Mesendoderm (in vitro differentiated cells): Measurements from ENCODE around the gene ACCSL.
A peak's percentile ranks its signal among the peaks of the same experiment; 100 is the strongest.

Experiments used
- DNase-seq: peaks from one replicate; pipeline ENCODE4 v3.0.0; 2013
- H2AK5ac ChIP-seq: 2 replicates; pipeline ENCODE4 v1.6.1; 2013; ENCODE audit warnings: low read length, inconsistent platforms
- H2BK120ac ChIP-seq: 2 replicates; pipeline ENCODE4 v1.6.1; 2013; ENCODE audit warnings: low read depth, mild to moderate bottlenecking, low read length, moderate library complexity, mixed read lengths
- H2BK15ac ChIP-seq: replicated peaks from 2 replicates; pipeline ENCODE4 v1.6.1; 2013; ENCODE audit warnings: low read depth, mild to moderate bottlenecking, moderate library complexity
- H2BK5ac ChIP-seq: 2 replicates; pipeline ENCODE4 v1.6.1; 2013; ENCODE audit warnings: low read length, inconsistent platforms
- H3K18ac ChIP-seq: 2 replicates; pipeline ENCODE4 v1.6.1; 2013; ENCODE audit warnings: mild to moderate bottlenecking, low read length, mixed read lengths
- H3K23ac ChIP-seq: one replicate; pipeline ENCODE4 v1.6.1; 2013; ENCODE audit warnings: low read length
- H3K27ac ChIP-seq: 2 replicates; pipeline ENCODE4 v1.5.1; 2013; ENCODE audit warnings: low read depth, mild to moderate bottlenecking, inconsistent platforms, low read length, moderate library complexity
- H3K27me3 ChIP-seq: 2 replicates; pipeline ENCODE4 v1.6.1; 2013; ENCODE audit warnings: low read length, control low read depth, mild to moderate bottlenecking, inconsistent platforms; ENCODE audit not compliant: insufficient read depth, poor library complexity
- H3K36me3 ChIP-seq: 2 replicates; pipeline ENCODE4 v1.6.1; 2013; ENCODE audit warnings: low read length, inconsistent platforms; ENCODE audit not compliant: control insufficient read depth, insufficient read depth
- H3K4ac ChIP-seq: one replicate; pipeline ENCODE4 v1.6.1; 2013; ENCODE audit warnings: low read depth, mild to moderate bottlenecking, low read length, moderate library complexity
- H3K4me1 ChIP-seq: 2 replicates; pipeline ENCODE4 v1.6.1; 2013; ENCODE audit warnings: low read depth, low read length, inconsistent platforms; ENCODE audit not compliant: control insufficient read depth
- H3K4me2 ChIP-seq: 2 replicates; pipeline ENCODE4 v1.6.1; 2013; ENCODE audit warnings: low read length
- H3K4me3 ChIP-seq: 2 replicates; pipeline ENCODE4 v1.5.1; 2013; ENCODE audit warnings: mild to moderate bottlenecking, low read length
- H3K56ac ChIP-seq: one replicate; pipeline ENCODE4 v1.6.1; 2013; ENCODE audit warnings: low read length
- H3K79me1 ChIP-seq: 2 replicates; pipeline ENCODE4 v1.6.1; 2013; ENCODE audit warnings: low read length, inconsistent platforms
- H3K79me2 ChIP-seq: 2 replicates; pipeline ENCODE4 v1.6.1; 2013; ENCODE audit warnings: mild to moderate bottlenecking, low read length; ENCODE audit not compliant: control insufficient read depth, insufficient read depth
- H3K9ac ChIP-seq: 2 replicates; pipeline ENCODE4 v1.6.1; 2013; ENCODE audit warnings: low read length, inconsistent platforms
- H4K5ac ChIP-seq: one replicate; pipeline ENCODE4 v1.6.1; 2013; ENCODE audit warnings: low read length
- H4K8ac ChIP-seq: one replicate; pipeline ENCODE4 v1.6.1; 2013; ENCODE audit warnings: low read depth, mild to moderate bottlenecking, control low read depth, low read length, moderate library complexity
- WGBS: extraction: QIAGEN DNeasy Blood & Tissue Kit; methylation state at CpG from one replicate; pipeline ENCODE4 v1.1.7; 2013; ENCODE audit warnings: low lambda C conversion rate, missing lambda C conversion rate; ENCODE audit not compliant: insufficient coverage; ENCODE audit errors: extremely low coverage; 5-methylcytosine and 5-hydroxymethylcytosine counted together

ACCSL gene

GRCh38 chr11:44047298-44047697 lies 483 bp upstream of the ACCSL start:
- Histone ChIP-seq H3K27me3 (no peaks in the 10 kb centered on the region), H3K36me3 (no peaks in the 10 kb centered on the region), H2BK120ac (no peak overlapping the region), H3K79me2 (no peaks in the 10 kb centered on the region), H2BK15ac (no peak overlapping the region), H3K18ac (no peak overlapping the region), H2AK5ac (no peak overlapping the region), H3K4ac (no peak overlapping the region), H3K9ac (no peak overlapping the region), H3K56ac (no peak overlapping the region), H3K23ac (no peak overlapping the region), H4K5ac (no peak overlapping the region), H3K79me1 (no peaks in the 10 kb centered on the region), H4K8ac (no peak overlapping the region), H3K27ac (no peak overlapping the region), H3K4me3 (no peak overlapping the region), H3K4me2 (no peak overlapping the region), H3K4me1 (no peaks in the 10 kb centered on the region), H2BK5ac (no peak overlapping the region)
- WGBS = no CpG with 5 or more reads among the region's 2 CpGs
- DNase-seq = no peak

- no CpG with 5 or more reads among the region's 3 CpGs for WGBS
- Histone ChIP-seq H3K23ac (no peak overlapping the region), H3K79me1 (no peaks in the 10 kb centered on the region), H3K27me3 (no peaks in the 10 kb centered on the region), H3K56ac (no peak overlapping the region), H3K4me3 (no peak overlapping the region), H2BK5ac (no peak overlapping the region), H3K79me2 (no peaks in the 10 kb centered on the region), H3K4ac (no peak overlapping the region), H3K36me3 (no peaks in the 10 kb centered on the region), H3K4me1 (no peaks in the 10 kb centered on the region), H4K5ac (no peak overlapping the region), H2BK15ac (no peak overlapping the region), H4K8ac (no peak overlapping the region), H3K18ac (no peak overlapping the region), H2BK120ac (no peak overlapping the region), H3K4me2 (no peak overlapping the region), H2AK5ac (no peak overlapping the region), H3K9ac (no peak overlapping the region), H3K27ac (no peak overlapping the region)
- DNase-seq = no peak
These were observed 2.1 kb downstream of the ACCSL start for GRCh38 chr11:44049832-44050231.

DNA sequence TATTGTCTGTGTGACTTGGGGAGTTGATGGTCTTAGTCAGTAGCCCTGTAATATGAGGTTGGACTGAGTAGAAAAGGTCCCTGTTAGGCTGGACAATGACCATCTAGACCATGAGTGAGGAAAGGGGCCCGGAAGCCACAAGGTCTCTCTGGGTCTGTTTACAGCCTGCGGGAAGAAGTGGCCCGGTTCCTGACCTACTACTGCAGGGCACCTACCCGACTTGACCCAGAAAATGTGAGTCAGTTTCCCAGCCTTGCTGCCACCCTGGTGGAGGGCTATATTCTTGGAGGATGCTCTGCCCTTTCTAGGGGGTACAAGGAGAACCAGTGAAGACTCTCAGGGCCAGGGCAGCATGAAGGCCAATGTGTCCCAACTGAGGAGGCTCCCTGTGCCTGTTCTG lies 3.4 kb downstream of the ACCSL start:
- no peaks in the 10 kb centered on the region for H3K79me2 ChIP-seq
- H3K9ac ChIP-seq = no peak overlapping the region
- H2AK5ac ChIP-seq = no peak overlapping the region
- DNase-seq = no peak
- no peak overlapping the region for H3K56ac ChIP-seq
- H3K4me3 ChIP-seq = no peak overlapping the region
- no peak overlapping the region for H2BK120ac ChIP-seq
- H3K4me1 ChIP-seq = no peaks in the 10 kb centered on the region
- no peak overlapping the region for H3K4ac ChIP-seq
- no peak overlapping the region for H4K5ac ChIP-seq
- no peaks in the 10 kb centered on the region for H3K36me3 ChIP-seq
- H4K8ac ChIP-seq = no peak overlapping the region
- H3K79me1 ChIP-seq = no peaks in the 10 kb centered on the region
- WGBS = no CpG with 5 or more reads among the region's 4 CpGs
- no peak overlapping the region for H3K4me2 ChIP-seq
- no peak overlapping the region for H3K23ac ChIP-seq
- no peaks in the 10 kb centered on the region for H3K27me3 ChIP-seq
- H2BK15ac ChIP-seq = no peak overlapping the region
- H3K18ac ChIP-seq = no peak overlapping the region
- H2BK5ac ChIP-seq = no peak overlapping the region
- no peak overlapping the region for H3K27ac ChIP-seq

GRCh38 chr11:44057340-44057739 lies 9.6 kb downstream of the ACCSL start:
- Histone ChIP-seq H2BK15ac (no peak overlapping the region), H3K9ac (no peak overlapping the region), H3K23ac (no peak overlapping the region), H2AK5ac (no peak overlapping the region), H2BK5ac (no peak overlapping the region), H3K79me1 (no peaks in the 10 kb centered on the region), H3K4me2 (no peak overlapping the region), H3K18ac (no peak overlapping the region), H4K8ac (no peak overlapping the region), H2BK120ac (no peak overlapping the region), H3K4me1 (no peaks in the 10 kb centered on the region), H3K36me3 (no peaks in the 10 kb centered on the region), H4K5ac (no peak overlapping the region), H3K79me2 (no peaks in the 10 kb centered on the region), H3K4ac (no peak overlapping the region), H3K27ac (no peak overlapping the region), H3K56ac (no peak overlapping the region), H3K27me3 (no peaks in the 10 kb centered on the region), H3K4me3 (no peak overlapping the region)
- no peak for DNase-seq
- no CpG with 5 or more reads among the region's 6 CpGs for WGBS

DNA sequence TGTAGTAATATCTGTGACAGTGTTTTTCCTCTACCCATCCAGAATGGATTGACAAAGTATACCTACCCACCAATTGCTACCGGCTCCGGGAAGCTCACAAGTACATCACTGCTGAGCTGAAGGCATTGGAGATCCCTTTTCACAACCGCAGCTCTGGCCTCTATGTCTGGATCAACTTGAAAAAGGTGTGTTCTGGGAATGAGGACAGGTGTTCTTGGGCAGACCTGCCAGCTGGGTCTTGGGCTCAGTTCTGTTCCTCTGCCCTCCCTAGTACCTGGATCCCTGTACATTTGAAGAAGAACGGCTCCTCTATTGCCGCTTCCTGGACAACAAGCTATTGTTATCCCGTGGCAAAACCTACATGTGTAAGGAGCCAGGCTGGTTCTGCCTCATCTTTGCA lies 10.5 kb downstream of the ACCSL start:
- Histone ChIP-seq H3K56ac (no peak overlapping the region), H2BK5ac (no peak overlapping the region), H4K5ac (no peak overlapping the region), H3K79me1 (no peaks in the 10 kb centered on the region), H3K36me3 (no peaks in the 10 kb centered on the region), H3K23ac (no peak overlapping the region), H3K27me3 (no peaks in the 10 kb centered on the region), H3K18ac (no peak overlapping the region), H2BK15ac (no peak overlapping the region), H2BK120ac (no peak overlapping the region), H2AK5ac (no peak overlapping the region), H3K79me2 (no peaks in the 10 kb centered on the region), H3K4me2 (no peak overlapping the region), H3K9ac (no peak overlapping the region), H4K8ac (no peak overlapping the region), H3K4me1 (no peaks in the 10 kb centered on the region), H3K4ac (no peak overlapping the region), H3K27ac (no peak overlapping the region), H3K4me3 (no peak overlapping the region)
- no CpG with 5 or more reads among the region's 6 CpGs for WGBS
- no peak for DNase-seq

DNA sequence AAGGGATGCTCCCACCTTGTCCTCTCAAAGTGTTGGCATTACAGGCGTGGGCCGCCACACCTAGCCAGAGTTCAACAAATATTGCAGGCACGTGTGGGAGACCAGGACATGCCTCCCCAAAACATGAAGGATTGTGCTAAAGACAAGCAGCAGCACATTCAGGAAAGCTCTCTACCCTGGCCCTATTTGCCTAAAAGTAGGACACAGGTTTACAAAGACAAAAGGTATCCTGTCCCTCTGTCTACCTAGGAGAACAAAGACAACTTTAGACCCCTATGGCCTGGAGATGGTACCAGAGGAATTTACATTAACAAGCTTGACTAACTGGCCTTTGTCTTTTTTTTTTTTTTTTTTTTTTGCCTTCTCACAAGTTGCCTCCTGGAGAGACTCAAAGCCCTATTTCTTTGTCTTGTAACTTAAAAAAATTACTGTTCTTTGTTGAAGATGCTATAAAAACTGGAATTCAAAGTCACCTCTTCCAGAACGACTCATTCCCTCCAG lies 17.4 kb downstream of the ACCSL start:
- Histone ChIP-seq H2BK5ac (no peak overlapping the region), H2AK5ac (no peak overlapping the region), H2BK15ac (no peak overlapping the region), H3K23ac (no peak overlapping the region), H3K79me2 (no peaks in the 10 kb centered on the region), H3K27me3 (no peaks in the 10 kb centered on the region), H4K8ac (no peak overlapping the region), H3K4ac (no peak overlapping the region), H2BK120ac (no peak overlapping the region), H3K9ac (no peak overlapping the region), H3K4me3 (no peak overlapping the region), H3K36me3 (no peaks in the 10 kb centered on the region), H3K56ac (peak overlapping the region; percentile 9), H3K27ac (no peak overlapping the region), H3K79me1 (no peaks in the 10 kb centered on the region), H3K4me1 (no peaks in the 10 kb centered on the region), H3K18ac (no peak overlapping the region), H3K4me2 (no peak overlapping the region), H4K5ac (no peak overlapping the region)
- no CpG with 5 or more reads among the region's 4 CpGs for WGBS
- DNase-seq = peak; percentile 66
